Central memory CD8-positive, alpha-beta T cell (primary cell): ENCODE measurements around the gene USP12.
"Not testable (repeated sequence)": the region's sequence is repeated elsewhere in the genome, so short reads cannot be mapped to it uniquely, and the experiment has no call there.

Experiments used
- ATAC-seq: fragments of 150-1000 bp; cut with Tn5 transposase; replicated peaks from 2 replicates; pipeline ENCODE4 v1.10.0; 2022; ENCODE audit warnings: mild to moderate bottlenecking, moderate FRiP score, moderate number of reproducible peaks; ENCODE audit not compliant: poor library complexity, severe bottlenecking; ENCODE audit errors: extremely low read depth
- DNase-seq, 2 donors: peaks; one replicate each; pipeline ENCODE4 v3.0.0; 2021; ENCODE audit warnings: low spot score in 2 of 2
- H3K27ac Mint-ChIP-seq: one replicate; pipeline ENCODE4 v1.8.0; 2022; ENCODE audit warnings: low read depth, mild to moderate bottlenecking, moderate library complexity, mixed read lengths
- H3K27me3 Mint-ChIP-seq: one replicate; pipeline ENCODE4 v1.8.0; 2022; ENCODE audit warnings: mixed read lengths
- H3K36me3 Mint-ChIP-seq: one replicate; pipeline ENCODE4 v1.8.0; 2022; ENCODE audit warnings: mild to moderate bottlenecking, moderate library complexity, mixed read lengths; ENCODE audit not compliant: insufficient read depth
- H3K4me1 Mint-ChIP-seq: one replicate; pipeline ENCODE4 v1.8.0; 2022; ENCODE audit warnings: mixed read lengths
- H3K4me3 Mint-ChIP-seq: one replicate; pipeline ENCODE4 v1.8.0; 2022; ENCODE audit warnings: mild to moderate bottlenecking, moderate library complexity, mixed read lengths
- H3K9me3 Mint-ChIP-seq: one replicate; pipeline ENCODE4 v1.8.0; 2022; ENCODE audit warnings: mixed read lengths

USP12 gene

GRCh38 chr13:27160657-27161295 lies 10.8 kb downstream of the USP12 start:
- Mint-ChIP-seq H3K27ac (no peak overlapping the region), H3K27me3 (no peaks in the 10 kb centered on the region), H3K9me3 (no peaks in the 10 kb centered on the region), H3K36me3 (peaks cover 2% of the 10 kb centered on the region), H3K4me3 (peak overlapping the region; percentile 56), H3K4me1 (peaks cover 62% of the 10 kb centered on the region)
- no peak for ATAC-seq
- no peak for DNase-seq

GRCh38 chr13:27159806-27160563 lies 11.6 kb downstream of the USP12 start:
- H3K36me3 Mint-ChIP-seq = peaks cover 4% of the 10 kb centered on the region
- H3K27ac Mint-ChIP-seq = no peak overlapping the region
- DNase-seq (no peak), ATAC-seq (no peak)
- no peaks in the 10 kb centered on the region for H3K27me3 Mint-ChIP-seq
- peaks cover 62% of the 10 kb centered on the region for H3K4me1 Mint-ChIP-seq
- H3K9me3 Mint-ChIP-seq = no peaks in the 10 kb centered on the region
- no peak overlapping the region for H3K4me3 Mint-ChIP-seq

- H3K4me3 Mint-ChIP-seq = no peak overlapping the region
- peaks cover 58% of the 10 kb centered on the region for H3K4me1 Mint-ChIP-seq
These were observed 13.3 kb downstream of the USP12 start for GRCh38 chr13:27158335-27158734.

GRCh38 chr13:27151798-27152599 lies 19.6 kb downstream of the USP12 start:
- peaks cover 57% of the 10 kb centered on the region for H3K4me1 Mint-ChIP-seq
- no peaks in the 10 kb centered on the region for H3K9me3 Mint-ChIP-seq
- ATAC-seq (no peak), DNase-seq (no peak)
- no peak overlapping the region for H3K4me3 Mint-ChIP-seq
- no peaks in the 10 kb centered on the region for H3K27me3 Mint-ChIP-seq
- peaks cover 16% of the 10 kb centered on the region for H3K36me3 Mint-ChIP-seq
- H3K27ac Mint-ChIP-seq = no peak overlapping the region

More at GRCh38 chr13:27158335-27158734, 13.3 kb downstream of the USP12 start:
- DNase-seq = no peak
- Mint-ChIP-seq H3K27me3 (no peaks in the 10 kb centered on the region), H3K27ac (no peak overlapping the region), H3K36me3 (peaks cover 8% of the 10 kb centered on the region), H3K9me3 (no peaks in the 10 kb centered on the region)
- no peak for ATAC-seq

- ATAC-seq (no peak), DNase-seq (no peak)
- H3K9me3 Mint-ChIP-seq = no peaks in the 10 kb centered on the region
- H3K36me3 Mint-ChIP-seq = peaks cover 10% of the 10 kb centered on the region
- H3K4me3 Mint-ChIP-seq = no peak overlapping the region
- H3K27me3 Mint-ChIP-seq = no peaks in the 10 kb centered on the region
- peaks cover 69% of the 10 kb centered on the region for H3K4me1 Mint-ChIP-seq
- H3K27ac Mint-ChIP-seq = no peak overlapping the region
These were observed 21.9 kb downstream of the USP12 start for GRCh38 chr13:27149702-27150101.

- no peak overlapping the region for H3K4me3 Mint-ChIP-seq
- DNase-seq = no peak
- no peak overlapping the region for H3K27ac Mint-ChIP-seq
- peaks cover 68% of the 10 kb centered on the region for H3K4me1 Mint-ChIP-seq
- no peaks in the 10 kb centered on the region for H3K27me3 Mint-ChIP-seq
- no peak for ATAC-seq
- H3K36me3 Mint-ChIP-seq = peaks cover 8% of the 10 kb centered on the region
- no peaks in the 10 kb centered on the region for H3K9me3 Mint-ChIP-seq
These were observed 22.7 kb downstream of the USP12 start for GRCh38 chr13:27148900-27149299.

GRCh38 chr13:27147530-27148170 lies 24.0 kb downstream of the USP12 start:
- DNase-seq = no peak
- Mint-ChIP-seq H3K4me3 (no peak overlapping the region), H3K36me3 (peaks cover 10% of the 10 kb centered on the region), H3K27me3 (no peaks in the 10 kb centered on the region), H3K27ac (peak overlapping the region; percentile 38), H3K4me1 (peaks cover 68% of the 10 kb centered on the region), H3K9me3 (no peaks in the 10 kb centered on the region)
- peak; percentile 46 for ATAC-seq

DNA sequence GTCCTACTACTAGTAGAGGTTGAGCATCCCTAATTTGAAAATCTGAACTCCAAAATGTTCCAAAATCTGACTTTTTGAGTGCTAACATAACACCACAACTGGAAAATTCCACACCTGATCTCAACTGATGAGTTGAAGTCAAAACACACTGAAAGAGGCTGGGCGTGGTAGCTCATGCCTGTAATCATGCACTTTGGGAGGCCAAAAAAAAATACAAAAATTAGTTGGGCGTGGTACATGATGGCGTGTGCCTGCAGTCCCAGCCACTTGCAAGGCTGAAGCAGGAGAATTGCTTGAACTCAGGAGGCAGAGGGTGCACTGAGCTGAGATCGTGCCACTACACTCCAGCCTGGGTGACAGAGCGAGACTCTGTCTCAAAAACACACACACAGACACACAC lies 29.9 kb downstream of the USP12 start:
- Mint-ChIP-seq H3K9me3 (no peaks in the 10 kb centered on the region), H3K36me3 (peaks cover 4% of the 10 kb centered on the region), H3K4me3 (no peak overlapping the region), H3K27ac (no peak overlapping the region), H3K27me3 (no peaks in the 10 kb centered on the region), H3K4me1 (peaks cover 38% of the 10 kb centered on the region)
- no peak for ATAC-seq
- no peak for DNase-seq

GRCh38 chr13:27141159-27141558 lies 30.5 kb downstream of the USP12 start:
- H3K4me3 Mint-ChIP-seq, DNase-seq, H3K36me3 Mint-ChIP-seq, H3K27ac Mint-ChIP-seq, H3K27me3 Mint-ChIP-seq, ATAC-seq, H3K9me3 Mint-ChIP-seq: not testable (repeated sequence)
- H3K4me1 Mint-ChIP-seq = peaks cover 32% of the 10 kb centered on the region

- H3K27me3 Mint-ChIP-seq = no peaks in the 10 kb centered on the region
- H3K36me3 Mint-ChIP-seq = peaks cover 4% of the 10 kb centered on the region
- H3K4me1 Mint-ChIP-seq = peaks cover 29% of the 10 kb centered on the region
- ATAC-seq (no peak), DNase-seq (no peak)
- no peaks in the 10 kb centered on the region for H3K9me3 Mint-ChIP-seq
- H3K4me3 Mint-ChIP-seq = no peak overlapping the region
- H3K27ac Mint-ChIP-seq = no peak overlapping the region
These were observed 31.6 kb downstream of the USP12 start for GRCh38 chr13:27140060-27140459.

- H3K4me1 Mint-ChIP-seq = peaks cover 27% of the 10 kb centered on the region
These were observed 32.0 kb downstream of the USP12 start for GRCh38 chr13:27139565-27139964.

GRCh38 chr13:27138457-27139093 lies 33.0 kb downstream of the USP12 start:
- Mint-ChIP-seq H3K27ac (no peak overlapping the region), H3K36me3 (peaks cover 2% of the 10 kb centered on the region), H3K27me3 (no peaks in the 10 kb centered on the region), H3K4me1 (peaks cover 25% of the 10 kb centered on the region), H3K4me3 (no peak overlapping the region), H3K9me3 (no peaks in the 10 kb centered on the region)
- no peak for DNase-seq
- ATAC-seq = no peak

More at GRCh38 chr13:27139565-27139964, 32.0 kb downstream of the USP12 start:
- Mint-ChIP-seq H3K27ac (no peak overlapping the region), H3K27me3 (no peaks in the 10 kb centered on the region), H3K4me3 (no peak overlapping the region), H3K36me3 (peaks cover 4% of the 10 kb centered on the region), H3K9me3 (no peaks in the 10 kb centered on the region)
- ATAC-seq (no peak), DNase-seq (no peak)
